ENCODE data around the gene TNFSF10.

DNA sequence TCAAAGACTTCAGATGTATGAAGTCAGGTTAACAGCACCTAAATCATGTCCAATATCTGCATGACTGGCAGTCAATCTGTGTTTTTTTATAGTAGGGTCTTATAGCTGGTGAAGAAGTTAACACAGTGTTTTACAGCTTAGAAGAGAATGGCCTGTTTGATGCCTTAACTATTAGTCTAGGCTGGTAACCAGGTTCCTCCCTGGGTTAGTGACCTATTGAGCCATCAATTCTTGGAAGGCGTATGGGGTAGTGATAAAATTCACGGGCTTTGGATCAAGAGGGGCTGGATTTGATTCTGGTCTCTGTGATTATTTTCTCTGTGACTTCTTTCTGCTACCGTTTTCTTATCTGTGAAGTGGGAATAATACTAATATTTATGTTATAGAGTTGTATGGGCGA, 16.0 kb upstream of the TNFSF10 start:
- TF ChIP-seq, protein P1, sequence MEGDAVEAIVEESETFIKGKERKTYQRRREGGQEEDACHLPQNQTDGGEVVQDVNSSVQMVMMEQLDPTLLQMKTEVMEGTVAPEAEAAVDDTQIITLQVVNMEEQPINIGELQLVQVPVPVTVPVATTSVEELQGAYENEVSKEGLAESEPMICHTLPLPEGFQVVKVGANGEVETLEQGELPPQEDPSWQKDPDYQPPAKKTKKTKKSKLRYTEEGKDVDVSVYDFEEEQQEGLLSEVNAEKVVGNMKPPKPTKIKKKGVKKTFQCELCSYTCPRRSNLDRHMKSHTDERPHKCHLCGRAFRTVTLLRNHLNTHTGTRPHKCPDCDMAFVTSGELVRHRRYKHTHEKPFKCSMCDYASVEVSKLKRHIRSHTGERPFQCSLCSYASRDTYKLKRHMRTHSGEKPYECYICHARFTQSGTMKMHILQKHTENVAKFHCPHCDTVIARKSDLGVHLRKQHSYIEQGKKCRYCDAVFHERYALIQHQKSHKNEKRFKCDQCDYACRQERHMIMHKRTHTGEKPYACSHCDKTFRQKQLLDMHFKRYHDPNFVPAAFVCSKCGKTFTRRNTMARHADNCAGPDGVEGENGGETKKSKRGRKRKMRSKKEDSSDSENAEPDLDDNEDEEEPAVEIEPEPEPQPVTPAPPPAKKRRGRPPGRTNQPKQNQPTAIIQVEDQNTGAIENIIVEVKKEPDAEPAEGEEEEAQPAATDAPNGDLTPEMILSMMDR (IDR thresholded peaks at IDR 0.05), result no peak
- no peak for TF ChIP-seq TAF1 (IDR thresholded peaks at IDR 0.05; ENCODE audit: borderline replicate concordance, low read depth, low read length)
- TF ChIP-seq, protein P2, sequence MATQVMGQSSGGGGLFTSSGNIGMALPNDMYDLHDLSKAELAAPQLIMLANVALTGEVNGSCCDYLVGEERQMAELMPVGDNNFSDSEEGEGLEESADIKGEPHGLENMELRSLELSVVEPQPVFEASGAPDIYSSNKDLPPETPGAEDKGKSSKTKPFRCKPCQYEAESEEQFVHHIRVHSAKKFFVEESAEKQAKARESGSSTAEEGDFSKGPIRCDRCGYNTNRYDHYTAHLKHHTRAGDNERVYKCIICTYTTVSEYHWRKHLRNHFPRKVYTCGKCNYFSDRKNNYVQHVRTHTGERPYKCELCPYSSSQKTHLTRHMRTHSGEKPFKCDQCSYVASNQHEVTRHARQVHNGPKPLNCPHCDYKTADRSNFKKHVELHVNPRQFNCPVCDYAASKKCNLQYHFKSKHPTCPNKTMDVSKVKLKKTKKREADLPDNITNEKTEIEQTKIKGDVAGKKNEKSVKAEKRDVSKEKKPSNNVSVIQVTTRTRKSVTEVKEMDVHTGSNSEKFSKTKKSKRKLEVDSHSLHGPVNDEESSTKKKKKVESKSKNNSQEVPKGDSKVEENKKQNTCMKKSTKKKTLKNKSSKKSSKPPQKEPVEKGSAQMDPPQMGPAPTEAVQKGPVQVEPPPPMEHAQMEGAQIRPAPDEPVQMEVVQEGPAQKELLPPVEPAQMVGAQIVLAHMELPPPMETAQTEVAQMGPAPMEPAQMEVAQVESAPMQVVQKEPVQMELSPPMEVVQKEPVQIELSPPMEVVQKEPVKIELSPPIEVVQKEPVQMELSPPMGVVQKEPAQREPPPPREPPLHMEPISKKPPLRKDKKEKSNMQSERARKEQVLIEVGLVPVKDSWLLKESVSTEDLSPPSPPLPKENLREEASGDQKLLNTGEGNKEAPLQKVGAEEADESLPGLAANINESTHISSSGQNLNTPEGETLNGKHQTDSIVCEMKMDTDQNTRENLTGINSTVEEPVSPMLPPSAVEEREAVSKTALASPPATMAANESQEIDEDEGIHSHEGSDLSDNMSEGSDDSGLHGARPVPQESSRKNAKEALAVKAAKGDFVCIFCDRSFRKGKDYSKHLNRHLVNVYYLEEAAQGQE (IDR thresholded peaks at IDR 0.05; ENCODE audit: low read depth, low read length), result no peak
- TF ChIP-seq EP300 (IDR thresholded peaks at IDR 0.05; ENCODE audit: borderline replicate concordance in 1 of 2, low read depth in 1 of 2, low read length in 1 of 2), result no peak
- TF ChIP-seq MXI1 (IDR thresholded peaks at IDR 0.05; ENCODE audit: low read depth, low read length), result no peak
- TF ChIP-seq YY1 (IDR thresholded peaks at IDR 0.05; ENCODE audit: low read depth), result no peak
